Suprapubic skin (tissue), 4 donors: ENCODE measurements around the gene IRF8. TPM values are rescaled to one million over a fixed set of nuclear protein-coding genes. Genes with fewer than 3 reads are reported as not detected.

Source experiments
- DNase-seq, 2 donors: peaks; one replicate each; pipeline ENCODE4 v3.0.0-alpha.2; 2019; ENCODE audit warnings: low spot score in 2 of 2
- H3K27ac ChIP-seq: fragments of 200-600 bp; sonication (generic); one replicate; pipeline ENCODE4 v1.5.1; 2019
- H3K27me3 ChIP-seq: fragments of 200-600 bp; sonication (generic); one replicate; pipeline ENCODE4 v1.5.1; 2019
- H3K36me3 ChIP-seq: fragments of 200-600 bp; sonication (generic); one replicate; pipeline ENCODE4 v1.5.1; 2019
- H3K4me1 ChIP-seq: fragments of 200-600 bp; sonication (generic); one replicate; pipeline ENCODE4 v1.5.1; 2019
- H3K4me3 ChIP-seq: fragments of 200-600 bp; sonication (generic); one replicate; pipeline ENCODE4 v1.5.1; 2019; ENCODE audit warnings: mild to moderate bottlenecking
- H3K9me3 ChIP-seq: fragments of 200-600 bp; sonication (generic); one replicate; pipeline ENCODE4 v1.5.1; 2019
- CTCF ChIP-seq, 2 donors: fragments of 200-600 bp in 1 of 2; fragments of 450-650 bp in 1 of 2; sonication (generic) in 1 of 2; IDR thresholded peaks; one replicate each; pipeline ENCODE4 v1.5.1; 2016 to 2019; ENCODE audit warnings: antibody characterized with exemption in 2 of 2, mild to moderate bottlenecking in 1 of 2, moderate library complexity in 1 of 2
- EP300 ChIP-seq: sonication (generic); formaldehyde crosslinking; IDR thresholded peaks from one replicate; pipeline ENCODE4 v1.6.1; 2017; ENCODE audit warnings: antibody characterized with exemption
- POLR2A ChIP-seq, 2 donors: fragments of 450-650 bp; IDR thresholded peaks; one replicate each; pipeline ENCODE4 v1.6.1; 2017; ENCODE audit warnings: antibody characterized with exemption in 2 of 2, mild to moderate bottlenecking in 2 of 2, moderate library complexity in 2 of 2
- POLR2AphosphoS5 ChIP-seq, 3 donors: sonication (generic); formaldehyde crosslinking; IDR thresholded peaks; one replicate each; pipeline ENCODE4 v1.6.1; 2017; ENCODE audit warnings: antibody characterized with exemption in 3 of 3
- WGBS: methylation state at CpG from one replicate; pipeline ENCODE4 v1.1.5; 2018; 5-methylcytosine and 5-hydroxymethylcytosine counted together
- total RNA-seq, 4 donors: library from RNA; depleted of rRNA; stranded (reverse); fragments of >200 nt; gene quantifications; one replicate each; pipeline ENCODE4 v1.1.0, GENCODE V29; 2016

The IRF8 gene
- total RNA-seq, 4 donors from 2014 or later: 3.5 to 13.3 (median 5.7) TPM

DNA sequence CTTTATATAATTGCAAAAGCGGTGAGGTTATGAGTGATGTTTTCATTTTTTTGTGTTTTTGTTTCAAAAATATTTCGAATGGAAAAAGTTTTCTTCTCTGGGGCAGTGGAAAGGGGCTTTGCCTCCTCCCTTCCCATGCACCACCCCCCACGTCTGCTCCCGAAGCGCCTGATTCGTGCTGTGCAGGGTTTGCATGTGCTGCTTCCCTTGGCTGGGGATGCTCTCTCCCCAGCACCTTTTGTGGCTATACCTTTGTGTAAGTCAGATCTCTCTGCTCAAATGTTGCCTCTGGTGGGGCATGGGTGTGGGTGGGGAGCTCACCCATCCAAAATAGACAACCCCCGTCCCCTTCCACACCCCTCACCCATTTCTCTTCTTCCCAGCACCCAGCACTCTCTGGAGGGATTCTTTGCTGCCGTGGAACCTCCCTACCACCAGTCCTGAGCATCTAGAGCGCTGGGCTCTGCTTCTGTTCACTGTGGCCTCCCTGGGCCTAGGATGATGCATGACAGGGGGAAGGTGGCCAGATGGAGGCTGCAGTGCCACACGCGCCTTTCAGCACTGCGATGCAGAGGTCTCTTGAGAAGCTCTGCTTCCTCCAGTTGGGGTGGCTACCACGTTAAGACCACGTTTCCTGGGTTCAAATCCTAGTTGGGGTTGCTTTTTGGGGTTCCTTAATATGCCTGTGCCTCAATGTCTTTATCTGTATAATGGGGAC, 71.2 kb downstream of the IRF8 start:
- TF ChIP-seq POLR2A (IDR thresholded peaks at IDR 0.05): no peak
- TF ChIP-seq CTCF (IDR thresholded peaks at IDR 0.05): no peak
- TF ChIP-seq POLR2AphosphoS5 (IDR thresholded peaks at IDR 0.05): no peak
- TF ChIP-seq EP300: no peak
- no peak for DNase-seq
- H3K27ac ChIP-seq: no peak overlapping the region
- H3K27me3 ChIP-seq: peaks cover 38% of the 10 kb centered on the region
- 64% methylated on average over 14 of the region's 14 CpGs for WGBS
- H3K36me3 ChIP-seq: no peaks in the 10 kb centered on the region
- no peaks in the 10 kb centered on the region for H3K4me1 ChIP-seq
- H3K9me3 ChIP-seq: no peaks in the 10 kb centered on the region
- no peak overlapping the region for H3K4me3 ChIP-seq

DNA sequence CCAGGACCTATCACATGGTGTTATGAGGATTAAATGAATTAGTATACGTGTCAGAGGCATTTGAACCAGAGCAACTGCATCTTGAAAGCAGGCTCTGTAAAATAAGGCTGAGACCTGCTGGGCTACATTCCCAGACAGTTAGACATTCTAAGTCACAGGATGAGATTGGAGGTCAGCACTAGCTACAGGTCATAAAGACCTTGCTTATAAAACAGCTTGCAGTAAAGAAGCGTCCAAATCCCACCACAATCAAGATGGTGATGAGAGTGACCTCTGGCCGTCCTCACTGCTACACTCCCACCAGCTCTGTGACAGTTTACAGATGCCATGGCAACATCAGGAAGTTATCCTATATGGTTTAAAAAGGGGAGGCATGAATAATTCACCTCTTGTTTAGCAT, 71.8 kb downstream of the IRF8 start:
- H3K36me3 ChIP-seq: no peaks in the 10 kb centered on the region
- WGBS: 62% methylated on average over 3 of the region's 3 CpGs
- H3K4me1 ChIP-seq: no peaks in the 10 kb centered on the region
- no peak for DNase-seq
- H3K27ac ChIP-seq: no peak overlapping the region
- peaks cover 44% of the 10 kb centered on the region for H3K27me3 ChIP-seq
- no peak overlapping the region for H3K4me3 ChIP-seq
- no peak for TF ChIP-seq CTCF (IDR thresholded peaks at IDR 0.05)
- no peak for TF ChIP-seq POLR2AphosphoS5 (IDR thresholded peaks at IDR 0.05)
- no peak for TF ChIP-seq EP300
- TF ChIP-seq POLR2A (IDR thresholded peaks at IDR 0.05): no peak
- H3K9me3 ChIP-seq: no peaks in the 10 kb centered on the region

Other genes with a start within 250 kb of the IRF8 start
- 1 to 10 TPM in 3 of 4 donors, not detected in 1; 1.8 to 2.5 (median 1.9) TPM for gene GINS2, start 210.2 kb upstream of the IRF8 start, total RNA-seq
- gene C16orf74, start 148.1 kb upstream of the IRF8 start, total RNA-seq: 10 to 100 TPM; 11.0 to 13.0 (median 11.4) TPM
- 10 to 100 TPM; 20.4 to 39.5 (median 23.9) TPM for gene EMC8, start 99.6 kb upstream of the IRF8 start, total RNA-seq
- gene COX4I1, start 99.5 kb upstream of the IRF8 start, total RNA-seq: 100 to 1,000 TPM; 369 to 505 (median 459) TPM